ENCODE measurements around the gene SLC9A1. TPM values are rescaled to one million over a fixed set of nuclear protein-coding genes. Genes with fewer than 3 reads are reported as not detected.

SLC9A1 gene
- total and polyA plus RNA-seq, 2 of the 8 experiments (the other 6 are each of a cell fraction or from before 2014, with no cell fraction given): 11.3 to 25.1 TPM

- Histone ChIP-seq H3K4me3 (ENCODE audit: extremely low read depth in 1 of 4, insufficient read depth in 2 of 4, low read depth in 3 of 4, low read length in 4 of 4) (no peak overlapping the region), H3K9me3 (ENCODE audit: insufficient read depth in 2 of 2, low read depth in 1 of 2, low read length in 1 of 2) (no peaks in the 10 kb centered on the region), H3K4me2 (ENCODE audit: insufficient read depth in 1 of 2, low read depth in 2 of 2, low read length in 2 of 2) (no peak overlapping the region), H4K8ac (ENCODE audit: extremely low read depth, insufficient read depth, low read length) (no peak overlapping the region), H3K23me2 (ENCODE audit: low read depth, low read length) (no peaks in the 10 kb centered on the region), H2BK12ac (ENCODE audit: low read depth, low read length) (no peak overlapping the region), H3K14ac (ENCODE audit: insufficient read length) (no peak overlapping the region), H3K27ac (ENCODE audit: low read depth, low read length) (no peak overlapping the region), H3K79me2 (ENCODE audit: control insufficient read depth in 1 of 2, insufficient read depth in 2 of 2, low read length in 2 of 2) (no peaks in the 10 kb centered on the region), H4K5ac (ENCODE audit: insufficient read length, low read depth, low read length) (no peak overlapping the region), H3K79me1 (ENCODE audit: low read depth, low read length) (no peaks in the 10 kb centered on the region), H4K91ac (replicated peaks; ENCODE audit: insufficient read length, low read length) (no peak overlapping the region), H4K20me1 (replicated peaks in 1 of 2; ENCODE audit: control insufficient read depth in 1 of 2, insufficient read depth in 2 of 2, low read length in 2 of 2) (peaks cover 0 to 2% of the 10 kb centered on the region in 2 experiments), H3K4ac (replicated peaks; ENCODE audit: insufficient read length, low read depth, low read length) (no peak overlapping the region), H3K4me1 (replicated peaks in 1 of 4; ENCODE audit: control insufficient read depth in 3 of 4, insufficient read depth in 4 of 4, low read length in 3 of 4) (peaks cover 0 to 5% (median 2%) of the 10 kb centered on the region in 4 experiments; a peak in 3 of 7 replicates), H3K18ac (ENCODE audit: extremely low read depth, low read length) (no peak overlapping the region), H2AK5ac (ENCODE audit: low read depth, low read length) (no peak overlapping the region), H2BK5ac (ENCODE audit: low read depth, low read length) (no peak overlapping the region), H2AFZ (ENCODE audit: low read length) (no peak overlapping the region), H2BK120ac (replicated peaks; ENCODE audit: low read depth, low read length) (no peak overlapping the region), H3K23ac (ENCODE audit: insufficient read length) (no peak overlapping the region), H3K27me3 (replicated peaks in 1 of 4; ENCODE audit: control insufficient read depth in 3 of 4, extremely low read depth in 1 of 4, insufficient read depth in 3 of 4, low read length in 3 of 4) (no peaks in the 10 kb centered on the region), H2BK15ac (ENCODE audit: low read length) (no peak overlapping the region), H3K9ac (replicated peaks in 1 of 4; ENCODE audit: extremely low read depth in 1 of 4, low read depth in 3 of 4, low read length in 3 of 4) (peak overlapping the region in 1 of 4 experiments; percentile 21; a peak in 1 of 7 replicates), H2BK20ac (ENCODE audit: low read length) (no peak overlapping the region), H3K36me3 (ENCODE audit: control insufficient read depth in 2 of 4, insufficient read depth in 4 of 4, low read length in 3 of 4) (no peaks in the 10 kb centered on the region), H3K56ac (replicated peaks; ENCODE audit: insufficient read length, low read depth, low read length) (no peak overlapping the region)
- FAIRE-seq (no peak), DNase-seq (ENCODE audit: low read depth in 1 of 2, low spot score in 2 of 2) (no peak)
- CTCF ChIA-PET (ENCODE audit: partially characterized antibody): interaction anchor here (0.8 to 12.7 kb wide), 5 partner anchors 9 to 25 kb away, joined by 3 to 114 read pairs (median 3); no protein-coding TSS in a partner anchor
- 87% methylated on average over 3 of the region's 3 CpGs; no CpG with 5 or more reads in 1 of the 2 experiments for whole genome bisulfite sequencing, 2 experiments (ENCODE audit: extremely low coverage in 1 of 2, insufficient coverage in 1 of 2, insufficient read length in 1 of 2, insufficient replicate concordance in 2 of 2, low coverage in 1 of 2, low lambda C conversion rate in 2 of 2, missing lambda C conversion rate in 1 of 2)
- POLR2A ChIA-PET (ENCODE audit: partially characterized antibody): interaction anchor here (0.8 to 3.6 kb wide), 3 partner anchors 10 to 29 kb away, joined by 4 to 18 read pairs (median 4); partner anchors contain the start of gene SLC9A1
- TF ChIP-seq EZH2 (IDR thresholded peaks at IDR 0.05; ENCODE audit: low read depth, low read length, severe bottlenecking): no peak
- no peak for TF ChIP-seq TAF7 (optimal IDR thresholded peaks at IDR 0.05; ENCODE audit: borderline replicate concordance, low read depth, low read length)
- no peak for TF ChIP-seq EP300 (IDR thresholded peaks at IDR 0.05; ENCODE audit: borderline replicate concordance in 1 of 2, low read depth in 2 of 2, low read length in 2 of 2)
- no peak for TF ChIP-seq CEBPB (IDR thresholded peaks at IDR 0.05; ENCODE audit: low read depth, low read length)
- TF ChIP-seq YY1 (IDR thresholded peaks at IDR 0.05; ENCODE audit: low read depth, low read length): no peak
- TF ChIP-seq ATF3 (IDR thresholded peaks at IDR 0.05; ENCODE audit: insufficient read depth, low read depth, low read length): no peak
- TF ChIP-seq MAFK (IDR thresholded peaks at IDR 0.05; ENCODE audit: low read depth, low read length): no peak
- no peak for TF ChIP-seq TBP (IDR thresholded peaks at IDR 0.05; ENCODE audit: low read depth, low read length)
- no peak for TF ChIP-seq PHF8 (conservative IDR thresholded peaks at IDR 0.05; ENCODE audit: low read depth, low read length)
- no peak for TF ChIP-seq BRCA1 (IDR thresholded peaks at IDR 0.05; ENCODE audit: low read depth, low read length)
- TF ChIP-seq MAX (IDR thresholded peaks at IDR 0.05): no peak
- no peak for TF ChIP-seq SP4 (IDR thresholded peaks at IDR 0.05; ENCODE audit: low read length)
- no peak for TF ChIP-seq RBBP5 (IDR thresholded peaks at IDR 0.05; ENCODE audit: borderline replicate concordance, low read depth, low read length)
Measured at GRCh38 chr1:27124405-27124804, 30.5 kb downstream of the SLC9A1 start.

All from H1 (cell line).